ENCODE data around the gene C9orf50. TPM values are rescaled to one million over a fixed set of nuclear protein-coding genes. Genes with fewer than 3 reads are reported as not detected.
A peak's percentile ranks its signal among the peaks of the same experiment; 100 is the strongest.

The C9orf50 gene
- total RNA-seq, 3 donors from 2014 or later: not detected

- ATAC-seq (peak; percentile 52 to 70), DNase-seq (no peak)
- Mint-ChIP-seq H3K9me3 (no peaks in the 10 kb centered on the region), H3K4me1 (ENCODE audit: low read depth) (peaks cover 25% of the 10 kb centered on the region), H3K4me3 (no peak overlapping the region), H3K36me3 (ENCODE audit: insufficient read depth) (no peaks in the 10 kb centered on the region), H3K27me3 (ENCODE audit: low read depth) (peaks cover 6% of the 10 kb centered on the region)
Observed at GRCh38 chr9:129586245-129586644, 34.7 kb downstream of the C9orf50 start.

DNA sequence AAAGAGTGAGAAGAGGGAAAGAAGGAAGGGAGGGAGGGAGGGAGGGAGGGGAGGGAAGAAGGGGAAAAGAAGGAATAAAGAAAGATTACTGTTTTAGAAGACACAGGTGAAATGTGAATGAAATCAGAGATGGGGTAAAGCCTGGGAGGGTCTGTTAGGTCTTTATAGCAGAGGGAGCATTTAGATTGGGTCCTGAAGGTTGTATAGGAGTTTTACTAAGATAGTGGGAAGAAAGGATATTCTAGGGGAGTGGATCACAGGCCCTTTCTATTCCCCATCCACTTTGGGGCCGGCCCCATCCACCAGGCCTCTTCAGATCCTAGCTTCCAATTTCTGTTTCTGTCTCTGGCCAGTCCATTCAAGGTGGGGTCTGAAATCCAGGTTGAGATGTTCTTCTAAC is 35.5 kb downstream of the C9orf50 start:
- Mint-ChIP-seq H3K4me3 (no peak overlapping the region), H3K36me3 (ENCODE audit: insufficient read depth) (no peaks in the 10 kb centered on the region), H3K9me3 (no peaks in the 10 kb centered on the region), H3K27me3 (ENCODE audit: low read depth) (peaks cover 3% of the 10 kb centered on the region), H3K4me1 (ENCODE audit: low read depth) (peaks cover 30% of the 10 kb centered on the region)
- ATAC-seq (no peak), DNase-seq (no peak)

GRCh38 chr9:129584136-129584535 is 36.8 kb downstream of the C9orf50 start:
- Mint-ChIP-seq H3K36me3 (ENCODE audit: insufficient read depth) (no peaks in the 10 kb centered on the region), H3K27me3 (ENCODE audit: low read depth) (no peaks in the 10 kb centered on the region), H3K4me3 (no peak overlapping the region), H3K4me1 (ENCODE audit: low read depth) (peaks cover 42% of the 10 kb centered on the region), H3K9me3 (no peaks in the 10 kb centered on the region)
- ATAC-seq (peak; percentile 61 to 67), DNase-seq (peak; percentile 36)

GRCh38 chr9:129583308-129584038 is 37.4 kb downstream of the C9orf50 start:
- no peak for DNase-seq
- H3K4me1 Mint-ChIP-seq (ENCODE audit: low read depth): peaks cover 43% of the 10 kb centered on the region
- H3K9me3 Mint-ChIP-seq: no peaks in the 10 kb centered on the region
- no peaks in the 10 kb centered on the region for H3K36me3 Mint-ChIP-seq (ENCODE audit: insufficient read depth)
- H3K27me3 Mint-ChIP-seq (ENCODE audit: low read depth): no peaks in the 10 kb centered on the region
- H3K4me3 Mint-ChIP-seq: no peak overlapping the region
- no peak for ATAC-seq

DNA sequence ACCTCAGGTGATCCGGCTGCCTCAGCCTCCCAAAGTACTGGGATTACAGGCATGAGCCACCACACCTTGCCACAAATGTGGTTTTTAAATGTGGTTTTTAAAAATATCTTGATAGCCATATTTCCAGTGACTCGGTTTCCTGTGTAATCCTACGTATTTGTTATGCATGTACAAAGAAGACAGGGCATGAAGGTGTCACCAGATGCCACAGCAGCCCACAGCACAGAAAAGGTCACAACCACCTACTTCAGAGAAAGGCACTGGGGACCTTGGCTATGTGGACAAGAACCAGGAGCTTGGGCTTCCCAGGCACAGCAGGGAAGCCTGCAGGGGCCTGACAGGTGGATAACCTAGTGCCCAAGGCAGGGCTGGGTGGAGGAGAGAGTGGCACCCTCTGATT is 38.0 kb downstream of the C9orf50 start:
- Mint-ChIP-seq H3K9me3 (no peaks in the 10 kb centered on the region), H3K4me1 (ENCODE audit: low read depth) (peaks cover 43% of the 10 kb centered on the region), H3K27me3 (ENCODE audit: low read depth) (no peaks in the 10 kb centered on the region), H3K4me3 (no peak overlapping the region), H3K36me3 (ENCODE audit: insufficient read depth) (no peaks in the 10 kb centered on the region)
- no peak for DNase-seq
- ATAC-seq: peak in 1 of 2 donors; percentile 49

DNA sequence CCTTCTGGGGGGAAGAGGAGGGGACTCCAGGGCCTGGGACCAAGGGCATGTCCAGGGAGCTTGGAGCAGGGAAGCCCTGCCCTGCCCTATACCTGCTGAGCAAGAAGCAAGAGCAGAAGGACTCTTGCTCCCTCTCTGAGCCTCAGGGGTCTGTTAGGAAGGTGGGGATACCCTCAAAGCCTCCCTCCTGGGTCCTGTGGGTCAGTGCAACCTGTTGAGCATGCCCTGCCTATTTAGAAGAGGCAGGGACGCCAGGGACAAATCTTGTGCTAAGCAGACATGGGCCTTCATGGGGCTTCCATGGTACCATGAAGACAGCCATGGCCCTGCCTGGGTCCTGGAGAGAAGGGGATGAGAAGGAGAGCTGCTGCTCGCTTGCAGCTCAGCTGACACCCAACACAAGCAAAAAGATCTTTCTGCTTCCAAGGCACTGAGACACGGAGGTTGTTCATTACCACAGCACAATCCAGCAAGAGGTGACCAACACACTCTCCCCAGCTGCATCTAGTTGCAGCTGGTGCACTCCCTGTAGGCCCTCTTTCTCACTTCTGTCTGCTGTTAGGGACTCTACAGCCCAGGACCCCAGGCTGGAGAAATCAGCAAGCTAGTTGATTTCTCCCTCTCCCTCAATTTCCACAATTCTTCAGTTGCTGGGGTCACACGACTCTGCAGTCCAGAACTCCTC is 39.3 kb downstream of the C9orf50 start:
- no peak for DNase-seq
- Mint-ChIP-seq H3K4me3 (no peak overlapping the region), H3K27me3 (ENCODE audit: low read depth) (no peaks in the 10 kb centered on the region), H3K4me1 (ENCODE audit: low read depth) (peaks cover 43% of the 10 kb centered on the region), H3K9me3 (no peaks in the 10 kb centered on the region), H3K36me3 (ENCODE audit: insufficient read depth) (no peaks in the 10 kb centered on the region)
- no peak for ATAC-seq

DNA sequence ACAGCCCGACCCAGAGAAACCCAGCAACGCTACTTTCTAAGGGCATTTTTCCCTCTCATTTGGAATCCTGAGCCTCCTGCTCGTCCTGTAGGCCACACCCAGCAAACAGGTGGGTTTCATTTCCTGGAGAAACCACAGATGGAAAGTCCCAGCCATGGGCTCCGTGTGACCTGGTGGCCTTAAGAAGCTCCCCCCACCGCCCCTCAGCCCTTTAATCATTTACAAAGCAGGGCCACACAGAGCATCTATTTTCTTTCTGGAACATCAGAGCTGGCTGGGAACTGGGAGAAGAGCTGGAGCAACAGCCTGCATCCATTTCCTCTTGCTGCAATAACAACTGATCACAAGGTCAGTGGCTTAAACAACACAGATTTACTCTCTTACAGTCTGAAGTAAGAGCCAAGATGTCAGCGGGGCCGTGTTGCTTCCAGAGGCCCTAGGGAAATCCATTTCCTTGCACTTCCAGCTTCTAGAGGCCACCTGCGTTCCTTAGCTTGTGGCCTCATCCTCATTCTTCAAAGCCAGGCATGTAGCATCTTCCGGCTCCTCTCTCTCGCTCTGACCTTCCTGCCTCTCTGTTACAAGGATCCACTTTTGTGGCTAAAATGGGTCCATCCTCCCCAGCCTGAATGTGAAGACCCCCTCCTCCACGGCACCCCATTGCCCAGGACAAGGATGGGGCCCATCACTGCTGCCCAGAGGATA is 40.5 kb downstream of the C9orf50 start:
- peak; percentile 44 to 54 for ATAC-seq
- no peak for DNase-seq
- no peaks in the 10 kb centered on the region for H3K27me3 Mint-ChIP-seq (ENCODE audit: low read depth)
- H3K4me1 Mint-ChIP-seq (ENCODE audit: low read depth): peaks cover 43% of the 10 kb centered on the region
- no peak overlapping the region for H3K4me3 Mint-ChIP-seq
- H3K9me3 Mint-ChIP-seq: no peaks in the 10 kb centered on the region
- no peaks in the 10 kb centered on the region for H3K36me3 Mint-ChIP-seq (ENCODE audit: insufficient read depth)

DNA sequence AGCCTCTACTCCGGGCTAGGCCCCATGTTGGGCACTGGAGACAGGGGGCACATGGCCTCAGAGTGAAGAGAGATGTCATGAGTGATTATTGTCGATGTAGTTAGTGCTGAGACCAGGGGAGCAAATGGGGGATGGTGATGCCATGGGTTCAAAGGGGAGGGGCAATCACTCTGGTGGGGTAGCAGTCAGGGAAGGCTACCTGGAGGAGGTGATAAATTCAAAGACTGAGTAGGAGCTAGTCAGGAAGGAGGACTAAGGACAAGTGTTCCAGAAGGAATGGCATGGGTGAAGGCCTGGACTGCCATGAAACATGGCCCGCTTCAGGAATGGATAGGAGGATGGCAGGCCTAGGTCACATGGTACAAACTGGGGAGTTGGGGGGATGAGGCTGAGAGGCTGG is 41.6 kb downstream of the C9orf50 start:
- Mint-ChIP-seq H3K27me3 (ENCODE audit: low read depth) (no peaks in the 10 kb centered on the region), H3K4me1 (ENCODE audit: low read depth) (peaks cover 40% of the 10 kb centered on the region), H3K4me3 (no peak overlapping the region), H3K9me3 (no peaks in the 10 kb centered on the region), H3K36me3 (ENCODE audit: insufficient read depth) (no peaks in the 10 kb centered on the region)
- ATAC-seq (no peak), DNase-seq (no peak)

GRCh38 chr9:129576546-129577543 is 44.1 kb downstream of the C9orf50 start:
- H3K4me1 Mint-ChIP-seq (ENCODE audit: low read depth): peaks cover 19% of the 10 kb centered on the region

GRCh38 chr9:129575818-129576217 is 45.1 kb downstream of the C9orf50 start:
- ATAC-seq (no peak), DNase-seq (no peak)
- no peak overlapping the region for H3K4me3 Mint-ChIP-seq
- H3K9me3 Mint-ChIP-seq: peaks cover 5% of the 10 kb centered on the region
- H3K27me3 Mint-ChIP-seq (ENCODE audit: low read depth): peaks cover 3% of the 10 kb centered on the region
- H3K4me1 Mint-ChIP-seq (ENCODE audit: low read depth): peaks cover 21% of the 10 kb centered on the region
- no peaks in the 10 kb centered on the region for H3K36me3 Mint-ChIP-seq (ENCODE audit: insufficient read depth)

More at GRCh38 chr9:129576546-129577543, 44.1 kb downstream of the C9orf50 start:
- DNase-seq (no peak), ATAC-seq (peak in 1 of 2 donors; percentile 17)
- Mint-ChIP-seq H3K4me3 (no peak overlapping the region), H3K36me3 (ENCODE audit: insufficient read depth) (no peaks in the 10 kb centered on the region), H3K9me3 (peaks cover 5% of the 10 kb centered on the region), H3K27me3 (ENCODE audit: low read depth) (no peaks in the 10 kb centered on the region)

GRCh38 chr9:129574911-129575585 is 45.9 kb downstream of the C9orf50 start:
- H3K9me3 Mint-ChIP-seq: peaks cover 5% of the 10 kb centered on the region
- no peak for DNase-seq
- peaks cover 8% of the 10 kb centered on the region for H3K27me3 Mint-ChIP-seq (ENCODE audit: low read depth)
- H3K4me3 Mint-ChIP-seq: no peak overlapping the region
- no peaks in the 10 kb centered on the region for H3K36me3 Mint-ChIP-seq (ENCODE audit: insufficient read depth)
- peaks cover 15% of the 10 kb centered on the region for H3K4me1 Mint-ChIP-seq (ENCODE audit: low read depth)
- ATAC-seq: no peak

DNA sequence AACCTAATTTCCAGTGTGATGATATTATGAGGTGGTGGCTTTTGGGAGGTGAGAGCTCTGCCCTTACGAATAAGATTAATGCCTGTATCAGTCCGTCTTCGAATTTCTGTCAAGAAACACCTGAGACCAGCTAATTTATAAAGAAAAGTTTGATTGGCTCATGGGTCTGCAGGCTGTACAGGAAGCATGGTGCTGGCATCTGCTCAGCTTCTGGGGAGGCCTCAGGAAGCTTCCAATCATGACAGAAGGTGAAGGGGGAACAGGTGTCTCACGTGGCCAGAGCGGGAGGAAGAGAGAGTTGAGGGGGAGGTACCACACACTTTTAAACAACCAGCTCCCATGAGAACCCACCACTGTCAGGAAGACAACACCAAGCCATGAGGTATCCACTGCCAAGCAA is 46.9 kb downstream of the C9orf50 start:
- Mint-ChIP-seq H3K36me3 (ENCODE audit: insufficient read depth) (no peaks in the 10 kb centered on the region), H3K9me3 (peaks cover 5% of the 10 kb centered on the region)
- no peak for ATAC-seq

DNA sequence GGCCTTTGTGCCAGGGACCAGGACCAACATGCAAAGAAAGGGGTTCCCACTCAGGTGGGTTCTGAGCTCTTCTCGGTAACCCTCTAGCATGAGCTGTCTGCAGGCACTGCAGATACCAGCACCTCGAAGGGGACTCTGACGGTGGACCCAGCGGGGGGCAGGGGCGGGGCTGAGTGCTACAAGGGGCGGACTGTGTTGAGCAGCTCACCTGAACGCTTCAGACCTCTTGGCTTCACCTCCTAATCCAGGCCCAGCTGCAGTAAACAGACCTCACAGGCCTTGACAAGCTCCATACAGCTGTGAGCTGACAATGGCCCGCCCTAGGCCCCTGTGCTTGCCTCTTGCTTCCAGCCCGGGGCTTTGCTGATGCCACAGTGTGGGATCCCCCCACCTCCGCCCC is 48.4 kb downstream of the C9orf50 start:
- H3K4me1 Mint-ChIP-seq (ENCODE audit: low read depth): peaks cover 19% of the 10 kb centered on the region
- ATAC-seq: no peak
- DNase-seq: no peak
- H3K27me3 Mint-ChIP-seq (ENCODE audit: low read depth): peaks cover 25% of the 10 kb centered on the region
- H3K36me3 Mint-ChIP-seq (ENCODE audit: insufficient read depth): no peaks in the 10 kb centered on the region
- H3K9me3 Mint-ChIP-seq: peaks cover 5% of the 10 kb centered on the region
- H3K4me3 Mint-ChIP-seq: no peak overlapping the region

More for the DNA sequence above, 46.9 kb downstream of the C9orf50 start:
- DNase-seq: no peak
- Mint-ChIP-seq H3K27me3 (ENCODE audit: low read depth) (peaks cover 17% of the 10 kb centered on the region), H3K4me3 (no peak overlapping the region), H3K4me1 (ENCODE audit: low read depth) (peaks cover 13% of the 10 kb centered on the region)

All from activated T-cell treated with anti-CD3 and anti-CD28 coated beads, Interleukin-2, amount 50 U/mL, for 4 hours (primary cell).